Measurements from ENCODE around the gene STKLD1.

STKLD1 gene

GRCh38 chr9:133345596-133345995 is 30.6 kb upstream of the STKLD1 start:
- DNase-seq (ENCODE audit: low read depth in 2 of 2) = no peak

- no peak for DNase-seq (ENCODE audit: low read depth in 2 of 2)
Observed at GRCh38 chr9:133346021-133346785, 30.0 kb upstream of the STKLD1 start.

- DNase-seq (ENCODE audit: low read depth in 2 of 2) = peak in 1 of 2 donors; percentile 12
Observed at GRCh38 chr9:133347515-133347984, 28.6 kb upstream of the STKLD1 start.

GRCh38 chr9:133347985-133348717 is 28.0 kb upstream of the STKLD1 start, which contains the start of the genes MED22 and RPL7A:
Gene MED22 (minus strand): TSS chr9:133348131. CDS start chr9:133346662, 1,469 bp downstream.
Gene RPL7A (plus strand): TSS chr9:133348218. CDS start chr9:133348244, 26 bp downstream.
- peak; percentile 79 to 82 for DNase-seq (ENCODE audit: low read depth in 2 of 2)

- DNase-seq (ENCODE audit: low read depth in 2 of 2) = no peak
Observed at GRCh38 chr9:133348718-133349573, 27.2 kb upstream of the STKLD1 start.

GRCh38 chr9:133349965-133350616 is 26.1 kb upstream of the STKLD1 start:
- DNase-seq (ENCODE audit: low read depth in 2 of 2) = no peak

- no peak for DNase-seq (ENCODE audit: low read depth in 2 of 2)
Observed at GRCh38 chr9:133351526-133351907, 24.6 kb upstream of the STKLD1 start.

- no peak for DNase-seq (ENCODE audit: low read depth in 2 of 2)
Observed at GRCh38 chr9:133351908-133352634, 24.1 kb upstream of the STKLD1 start.

- DNase-seq (ENCODE audit: low read depth in 2 of 2) = no peak
Observed at GRCh38 chr9:133352635-133353340, 23.4 kb upstream of the STKLD1 start.

GRCh38 chr9:133353548-133353947 is 22.6 kb upstream of the STKLD1 start:
- DNase-seq (ENCODE audit: low read depth in 2 of 2) = no peak

GRCh38 chr9:133354766-133355165 is 21.4 kb upstream of the STKLD1 start:
- no peak for DNase-seq (ENCODE audit: low read depth in 2 of 2)

- no peak for DNase-seq (ENCODE audit: low read depth in 2 of 2)
Observed at GRCh38 chr9:133355881-133356357, 20.2 kb upstream of the STKLD1 start.

- peak; percentile 76 to 85 for DNase-seq (ENCODE audit: low read depth in 2 of 2)
Observed at GRCh38 chr9:133356391-133357091, 19.6 kb upstream of the STKLD1 start, which contains the start of the genes SURF1 and SURF2. Gene SURF1 (minus strand): TSS chr9:133356487. CDS start chr9:133356453, 34 bp downstream. Gene SURF2 (plus strand): TSS chr9:133356550. CDS start chr9:133356593, 43 bp downstream.

GRCh38 chr9:133357656-133358055 is 18.5 kb upstream of the STKLD1 start:
- no peak for DNase-seq (ENCODE audit: low read depth in 2 of 2)

GRCh38 chr9:133359399-133360175 is 16.6 kb upstream of the STKLD1 start:
- DNase-seq (ENCODE audit: low read depth in 2 of 2) = no peak

- DNase-seq (ENCODE audit: low read depth in 2 of 2) = no peak
Observed at GRCh38 chr9:133360400-133361393, 15.5 kb upstream of the STKLD1 start.

- no peak for DNase-seq (ENCODE audit: low read depth in 2 of 2)
Observed at GRCh38 chr9:133361507-133362092, 14.6 kb upstream of the STKLD1 start.
